ENCODE measurements around the gene NEURL1. TPM values are rescaled to one million over a fixed set of nuclear protein-coding genes. Genes with fewer than 3 reads are reported as not detected.

Gene NEURL1
- total RNA-seq, 4 donors from 2014 or later, result 0.39 to 0.60 TPM; not detected in 2

- 25 to 26% methylated on average over 7 of the region's 7 CpGs for WGBS, 2 donors
- H3K27ac ChIP-seq, result no peak overlapping the region
- no peak overlapping the region for H3K4me3 ChIP-seq
- H3K4me1 ChIP-seq, result peaks cover 0 to 14% (median 0%) of the 10 kb centered on the region in 4 donors
- H3K9me3 ChIP-seq, result no peaks in the 10 kb centered on the region
- TF ChIP-seq CTCF (IDR thresholded peaks at IDR 0.05), result no peak
- TF ChIP-seq POLR2A (IDR thresholded peaks at IDR 0.05), result no peak
- TF ChIP-seq EP300 (IDR thresholded peaks at IDR 0.05), result no peak
- no peak for DNase-seq (ENCODE audit: low spot score in 2 of 2)
- peaks cover 0 to 8% (median 0%) of the 10 kb centered on the region in 3 donors for H3K36me3 ChIP-seq
- H3K27me3 ChIP-seq, result no peaks in the 10 kb centered on the region
Measured at GRCh38 chr10:103580430-103580829, 86.9 kb downstream of the NEURL1 start.

DNA sequence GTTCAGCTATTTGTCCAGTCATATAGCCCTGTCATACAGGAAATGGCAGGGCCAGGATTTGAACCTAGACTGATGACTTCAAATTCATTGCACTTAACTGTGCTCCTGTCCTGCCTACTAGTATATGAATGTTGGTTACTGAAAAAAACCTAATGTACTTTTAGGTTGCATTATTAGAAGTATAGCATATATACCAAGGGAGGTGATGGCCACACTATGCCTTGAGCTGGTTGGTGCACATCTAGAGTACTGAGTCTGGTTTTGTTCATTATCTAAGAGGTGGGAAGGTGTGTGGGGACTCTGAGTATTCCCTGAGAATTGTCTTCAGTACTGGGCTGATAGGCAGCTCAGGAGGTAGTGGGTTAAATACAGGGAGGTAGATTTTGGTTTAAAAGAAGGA is 88.0 kb downstream of the NEURL1 start:
- Histone ChIP-seq H3K27me3 (no peaks in the 10 kb centered on the region), H3K27ac (no peak overlapping the region), H3K4me3 (no peak overlapping the region), H3K9me3 (no peaks in the 10 kb centered on the region), H3K36me3 (peaks cover 0 to 13% (median 0%) of the 10 kb centered on the region in 3 donors), H3K4me1 (peaks cover 0 to 14% (median 0%) of the 10 kb centered on the region in 4 donors)
- DNase-seq (ENCODE audit: low spot score in 2 of 2), result no peak
- no peak for TF ChIP-seq CTCF (IDR thresholded peaks at IDR 0.05)
- TF ChIP-seq EP300 (IDR thresholded peaks at IDR 0.05), result no peak
- TF ChIP-seq POLR2A (IDR thresholded peaks at IDR 0.05), result no peak

GRCh38 chr10:103582331-103583123 is 89.0 kb downstream of the NEURL1 start:
- 74 to 85% methylated on average over 13 of the region's 13 CpGs for WGBS, 2 donors
- H3K36me3 ChIP-seq, result peaks cover 0 to 23% (median 0%) of the 10 kb centered on the region in 3 donors
- H3K27ac ChIP-seq, result no peak overlapping the region
- TF ChIP-seq POLR2A (IDR thresholded peaks at IDR 0.05) (no peak), EP300 (IDR thresholded peaks at IDR 0.05) (no peak), CTCF (IDR thresholded peaks at IDR 0.05) (no peak)
- peaks cover 0 to 4% (median 0%) of the 10 kb centered on the region in 4 donors for H3K9me3 ChIP-seq
- H3K4me3 ChIP-seq, result no peak overlapping the region
- no peak for DNase-seq (ENCODE audit: low spot score in 2 of 2)
- H3K4me1 ChIP-seq, result peaks cover 0 to 14% (median 0%) of the 10 kb centered on the region in 4 donors
- no peaks in the 10 kb centered on the region for H3K27me3 ChIP-seq

DNA sequence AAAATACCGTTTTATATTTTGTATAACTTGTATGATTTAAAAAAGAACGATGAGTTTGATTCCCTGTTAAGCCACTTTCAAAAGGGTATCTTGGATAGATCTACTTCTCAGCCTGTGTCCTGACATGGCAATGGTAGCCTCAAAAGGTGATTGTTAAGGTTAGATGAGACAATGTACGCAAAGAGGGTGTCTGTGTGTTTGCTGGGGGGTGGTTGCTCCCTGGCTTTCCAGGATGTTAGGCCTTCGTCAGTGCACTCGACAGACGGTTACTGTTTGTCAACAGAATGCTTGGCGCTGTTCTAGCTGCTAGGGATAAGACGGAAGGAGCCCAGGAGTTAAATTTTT is 90.3 kb downstream of the NEURL1 start:
- TF ChIP-seq CTCF (IDR thresholded peaks at IDR 0.05), result no peak
- TF ChIP-seq POLR2A (IDR thresholded peaks at IDR 0.05), result no peak
- no peak for TF ChIP-seq EP300 (IDR thresholded peaks at IDR 0.05)
- H3K4me1 ChIP-seq, result peaks cover 0 to 14% (median 0%) of the 10 kb centered on the region in 4 donors
- H3K27me3 ChIP-seq, result no peaks in the 10 kb centered on the region
- no peak overlapping the region for H3K27ac ChIP-seq
- WGBS, 2 donors, result 76 to 79% methylated on average over 8 of the region's 8 CpGs
- peaks cover 0 to 36% (median 0%) of the 10 kb centered on the region in 3 donors for H3K36me3 ChIP-seq
- H3K4me3 ChIP-seq, result peak overlapping the region in 2 of 4 donors; percentile 41 to 54
- no peak for DNase-seq (ENCODE audit: low spot score in 2 of 2)
- peaks cover 0 to 14% (median 0%) of the 10 kb centered on the region in 4 donors for H3K9me3 ChIP-seq

Data from tibial nerve (tissue), 4 donors.